ENCODE measurements around the gene CBX1. TPM values are rescaled to one million over a fixed set of nuclear protein-coding genes. Genes with fewer than 3 reads are reported as not detected.

Gene CBX1
- polyA plus RNA-seq, 1 donor from 2014 or later, result 363 TPM

DNA sequence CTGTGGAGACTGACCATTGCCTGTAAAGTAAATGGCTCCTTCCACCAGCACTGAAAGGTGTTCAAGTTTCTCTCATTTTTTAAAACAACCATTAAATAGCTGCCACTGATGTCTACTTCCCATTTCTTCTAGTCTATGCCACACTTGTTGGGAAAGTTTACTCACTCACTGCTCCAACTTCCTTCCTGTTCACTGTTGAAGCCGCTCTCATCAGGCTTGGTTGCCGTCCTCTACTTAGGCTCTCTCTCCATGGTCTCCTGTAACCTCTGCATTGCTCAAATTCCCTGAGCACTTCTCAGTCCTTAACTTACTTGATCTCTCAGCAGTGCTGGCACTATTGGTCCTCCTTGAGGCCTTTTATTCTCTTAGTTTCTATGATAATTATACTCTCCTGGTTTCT is 38.7 kb upstream of the CBX1 start:
- Histone ChIP-seq H3K9me2 (ENCODE audit: insufficient read depth, low read length) (no peaks in the 10 kb centered on the region), H3K27ac (ENCODE audit: low read length) (no peak overlapping the region), H2AFZ (ENCODE audit: low read depth, low read length) (no peak overlapping the region), H3F3A (ENCODE audit: insufficient read depth, low read length, poor library complexity, severe bottlenecking) (no peaks in the 10 kb centered on the region), H3K9me3 (ENCODE audit: low read length) (no peaks in the 10 kb centered on the region), H3K9ac (ENCODE audit: low read length) (no peak overlapping the region), H3K36me3 (ENCODE audit: insufficient read depth, low read length) (no peaks in the 10 kb centered on the region), H3K79me2 (replicated peaks; ENCODE audit: insufficient read depth, low read length) (no peaks in the 10 kb centered on the region), H4K20me1 (ENCODE audit: insufficient read depth) (no peaks in the 10 kb centered on the region), H3K27me3 (ENCODE audit: insufficient read depth, low read depth, low read length) (no peaks in the 10 kb centered on the region), H3K4me2 (ENCODE audit: low read length) (no peak overlapping the region), H3K4me3 (ENCODE audit: low read length) (no peak overlapping the region)
- no peak for TF ChIP-seq EZH2 (IDR thresholded peaks at IDR 0.05; ENCODE audit: borderline replicate concordance, insufficient read depth, low read length, poor library complexity, severe bottlenecking)
- TF ChIP-seq EP300 (conservative IDR thresholded peaks at IDR 0.05; ENCODE audit: poor library complexity, severe bottlenecking), result no peak
- no peak for TF ChIP-seq SMC3 (conservative IDR thresholded peaks at IDR 0.05; ENCODE audit: poor library complexity)
- no peak for TF ChIP-seq RAD21 (conservative IDR thresholded peaks at IDR 0.05)
- no peak for TF ChIP-seq POLR2AphosphoS5 (IDR thresholded peaks at IDR 0.05)

GRCh38 chr17:48137656-48138055 is 36.4 kb upstream of the CBX1 start:
- no peak overlapping the region for H3K27ac ChIP-seq (ENCODE audit: low read length)
- H3K4me2 ChIP-seq (ENCODE audit: low read length), result no peak overlapping the region
- H3K9ac ChIP-seq (ENCODE audit: low read length), result no peak overlapping the region
- H2AFZ ChIP-seq (ENCODE audit: low read depth, low read length), result no peak overlapping the region
- no peaks in the 10 kb centered on the region for H3K9me3 ChIP-seq (ENCODE audit: low read length)
- H3K9me2 ChIP-seq (ENCODE audit: insufficient read depth, low read length), result no peaks in the 10 kb centered on the region
- H3K4me3 ChIP-seq (ENCODE audit: low read length), result no peak overlapping the region
- no peaks in the 10 kb centered on the region for H3F3A ChIP-seq (ENCODE audit: insufficient read depth, low read length, poor library complexity, severe bottlenecking)
- H4K20me1 ChIP-seq (ENCODE audit: insufficient read depth), result no peaks in the 10 kb centered on the region
- H3K27me3 ChIP-seq (ENCODE audit: insufficient read depth, low read depth, low read length), result no peaks in the 10 kb centered on the region
- H3K79me2 ChIP-seq (replicated peaks; ENCODE audit: insufficient read depth, low read length), result no peaks in the 10 kb centered on the region
- TF ChIP-seq MXI1 (conservative IDR thresholded peaks at IDR 0.05; ENCODE audit: poor library complexity, severe bottlenecking), result no peak
- no peak for TF ChIP-seq EZH2 (IDR thresholded peaks at IDR 0.05; ENCODE audit: borderline replicate concordance, insufficient read depth, low read length, poor library complexity, severe bottlenecking)
- TF ChIP-seq EP300 (conservative IDR thresholded peaks at IDR 0.05; ENCODE audit: poor library complexity, severe bottlenecking), result no peak
- TF ChIP-seq SMC3 (conservative IDR thresholded peaks at IDR 0.05; ENCODE audit: poor library complexity), result no peak
- TF ChIP-seq TAF1 (IDR thresholded peaks at IDR 0.05; ENCODE audit: low read depth), result no peak
- TF ChIP-seq POLR2AphosphoS5 (IDR thresholded peaks at IDR 0.05), result no peak
- no peak for TF ChIP-seq REST (IDR thresholded peaks at IDR 0.05; ENCODE audit: borderline replicate concordance)
- TF ChIP-seq RAD21 (conservative IDR thresholded peaks at IDR 0.05), result no peak
- TF ChIP-seq CTCF (IDR thresholded peaks at IDR 0.05; ENCODE audit: poor library complexity, severe bottlenecking), result no peak
- no peaks in the 10 kb centered on the region for H3K36me3 ChIP-seq (ENCODE audit: insufficient read depth, low read length)

All from neural cell (in vitro differentiated cells).